HCT116 (cell line): Measurements from ENCODE around the gene NSF. TPM values are rescaled to one million over a fixed set of nuclear protein-coding genes. Genes with fewer than 3 reads are reported as not detected.

Experiments used
- ATAC-seq: fragments of 200-7000 bp; cut with Tn5 transposase; 2 replicates; pipeline ENCODE4 v1.9.1; 2020; ENCODE audit warnings: mild to moderate bottlenecking, moderate library complexity
- BruUV-seq: library from RNA; stranded (reverse); fragments of 400-500 nt; replicated peaks from 2 replicates; lab custom pipeline; 2021; lab: Mats Ljungman, UMichigan
- CTCF ChIA-PET: fragments of 300-600 bp; sonication (Branson Sonifier 250); formaldehyde crosslinking; loops from one replicate; lab custom pipeline; 2021; ENCODE audit warnings: antibody characterized with exemption; lab: Charles Lee
- POLR2A ChIA-PET: fragments of 300-600, 350-600 bp; sonication (Branson Sonifier 250); formaldehyde crosslinking; loops from one replicate; lab custom pipeline; 2021; ENCODE audit warnings: antibody characterized with exemption; lab: Charles Lee
- RAD21 ChIA-PET, 2 experiments: fragments of 300-600 bp; sonication (Branson Sonifier 250); formaldehyde crosslinking; loops; one replicate each; lab custom pipeline; 2023; ENCODE audit warnings: low total read pairs in 2 of 2; ENCODE audit not compliant: uncharacterized antibody in 2 of 2, unreplicated experiment in 2 of 2, low non-redundant PET in 1 of 2; lab: Charles Lee
- DNase-seq: peaks from one replicate; pipeline ENCODE4 v3.0.0-alpha.2; 2010; ENCODE audit warnings: low read depth, low spot score
- H2AFZ ChIP-seq: fragments of 200-600 bp; shearing (Covaris generic), sonication (generic); 2 replicates; pipeline ENCODE4 v1.6.1; 2017; ENCODE audit warnings: low read depth, mixed run types, mixed read lengths, antibody characterized with exemption, low read length; ENCODE audit not compliant: poor library complexity, severe bottlenecking
- H3K27ac ChIP-seq: 2 replicates; pipeline ENCODE4 v1.5.1; 2012; ENCODE audit warnings: low read depth, low read length
- H3K27me3 ChIP-seq: fragments of 200-600 bp; sonication (generic); 2 replicates; pipeline ENCODE4 v1.6.1; 2016; ENCODE audit warnings: mixed run types, low read length, mixed read lengths; ENCODE audit not compliant: insufficient read depth
- H3K36me3 ChIP-seq, 2 experiments: fragments of 200-500 bp in 1 of 2; fragments of 200-600 bp in 1 of 2; sonication (Bioruptor generic) in 1 of 2; sonication (generic) in 1 of 2; 2 replicates each; pipeline versions ENCODE4 v1.5.1 to v1.6.1; 2014 to 2016; ENCODE audit warnings: low read length in 2 of 2, inconsistent platforms in 1 of 2, mixed read lengths in 1 of 2, mixed run types in 1 of 2; ENCODE audit not compliant: insufficient read depth in 2 of 2, control insufficient read depth in 1 of 2
- H3K4me1 ChIP-seq, 2 experiments: fragments of 200-600 bp in 1 of 2; sonication (generic) in 1 of 2; 2 replicates each; pipeline versions ENCODE4 v1.5.1 to v1.6.1; 2012 to 2017; ENCODE audit warnings: low read length in 2 of 2, inconsistent platforms in 1 of 2, mild to moderate bottlenecking in 1 of 2, mixed read lengths in 1 of 2, mixed run types in 1 of 2, moderate library complexity in 1 of 2; ENCODE audit not compliant: insufficient read depth in 2 of 2, control insufficient read depth in 1 of 2
- H3K4me2 ChIP-seq: fragments of 200-600 bp; sonication (generic); 2 replicates; pipeline ENCODE4 v1.6.1; 2017; ENCODE audit warnings: mixed run types, low read length, mixed read lengths
- H3K4me3 ChIP-seq, 2 experiments: fragments of 200-600 bp in 1 of 2; sonication (generic) in 1 of 2; replicated peaks in 1 of 2; 2 replicates each; pipeline ENCODE4 v1.5.1; 2011 to 2016; ENCODE audit warnings: low read length in 2 of 2, control low read depth in 1 of 2, low read depth in 1 of 2, mild to moderate bottlenecking in 1 of 2, mixed read lengths in 1 of 2, mixed run types in 1 of 2
- H3K79me2 ChIP-seq: fragments of 200-600 bp; sonication (generic); 2 replicates; pipeline ENCODE4 v1.6.1; 2017; ENCODE audit warnings: mild to moderate bottlenecking, mixed run types, low read length, moderate library complexity, mixed read lengths; ENCODE audit not compliant: insufficient read depth
- H3K9ac ChIP-seq: fragments of 200-600 bp; sonication (generic); 2 replicates; pipeline ENCODE4 v1.6.1; 2016; ENCODE audit warnings: low read length, mixed read lengths
- H3K9me2 ChIP-seq: fragments of 200-600 bp; sonication (generic), shearing (Covaris generic); 2 replicates; pipeline ENCODE4 v1.6.1; 2017; ENCODE audit warnings: mixed run types, mild to moderate bottlenecking, moderate library complexity; ENCODE audit not compliant: insufficient read depth
- H3K9me3 ChIP-seq, 2 experiments: fragments of 200-500 bp in 1 of 2; fragments of 200-600 bp in 1 of 2; sonication (Bioruptor generic) in 1 of 2; sonication (generic) in 1 of 2; 2 replicates each; pipeline ENCODE4 v1.6.1; 2014 to 2017; ENCODE audit warnings: low read length in 2 of 2, mixed read lengths in 2 of 2, inconsistent platforms in 1 of 2, low read depth in 1 of 2, mild to moderate bottlenecking in 1 of 2, mixed run types in 1 of 2, moderate library complexity in 1 of 2; ENCODE audit not compliant: control insufficient read depth in 1 of 2, insufficient read depth in 1 of 2
- H4K20me1 ChIP-seq: fragments of 200-600 bp; sonication (generic), shearing (Covaris generic); 2 replicates; pipeline ENCODE4 v1.6.1; 2017; ENCODE audit warnings: mixed run types, mild to moderate bottlenecking, moderate library complexity; ENCODE audit not compliant: insufficient read depth
- CEBPB ChIP-seq: IDR thresholded peaks from 2 replicates; pipeline ENCODE4 v1.6.1; 2012; ENCODE audit warnings: low read depth
- EGR1 ChIP-seq: IDR thresholded peaks from 2 replicates; pipeline ENCODE4 v1.6.1; 2012; ENCODE audit warnings: low read depth
- ELF1 ChIP-seq: IDR thresholded peaks from 2 replicates; pipeline ENCODE4 v1.6.1; 2012; ENCODE audit warnings: low read depth, borderline replicate concordance
- EZH2 ChIP-seq: fragments of 200-600 bp; sonication (generic); IDR thresholded peaks from 2 replicates; pipeline ENCODE4 v1.6.1; 2017; ENCODE audit warnings: antibody characterized with exemption, mixed run types
- EZH2phosphoT487 ChIP-seq: fragments of 200-600 bp; IDR thresholded peaks from 2 replicates; pipeline ENCODE4 v1.6.1; 2018; ENCODE audit warnings: antibody characterized with exemption, borderline replicate concordance
- FOSL1 ChIP-seq: IDR thresholded peaks from 2 replicates; pipeline ENCODE4 v1.6.1; 2012; ENCODE audit warnings: low read depth
- JUND ChIP-seq: IDR thresholded peaks from 2 replicates; pipeline ENCODE4 v1.6.1; 2012
- POLR2A ChIP-seq: IDR thresholded peaks from 2 replicates; pipeline ENCODE4 v1.7.0; 2011; ENCODE audit warnings: borderline replicate concordance; ENCODE audit not compliant: insufficient read depth, insufficient read length; ENCODE audit errors: extremely low read depth
- RAD21 ChIP-seq: IDR thresholded peaks from 2 replicates; pipeline ENCODE4 v1.6.1; 2012; ENCODE audit warnings: low read depth, mild to moderate bottlenecking
- SIN3A ChIP-seq: IDR thresholded peaks from 2 replicates; pipeline ENCODE4 v1.6.1; 2012; ENCODE audit warnings: low read depth
- SRF ChIP-seq: IDR thresholded peaks from 2 replicates; pipeline ENCODE4 v1.6.1; 2012; ENCODE audit warnings: low read depth
- TCF7L2 ChIP-seq: IDR thresholded peaks from 2 replicates; pipeline ENCODE4 v1.7.0; 2011; ENCODE audit warnings: borderline replicate concordance, inconsistent platforms; ENCODE audit not compliant: insufficient read depth, insufficient read length; ENCODE audit errors: extremely low read depth
- ZNF274 ChIP-seq: fragments of 200-500 bp; sonication (Bioruptor generic); IDR thresholded peaks from 2 replicates; pipeline ENCODE4 v1.6.1; 2014; ENCODE audit warnings: mild to moderate bottlenecking, low read depth, low read length, inconsistent platforms
- intact Hi-C: fragments of 100-400 bp; cut with micrococcal nuclease; formaldehyde crosslinking; loops from 2 replicates; pipeline ENCODE4 v1.10.0; 2022
- total RNA-seq: library from RNA; stranded (reverse); gene quantifications from one replicate; pipeline ENCODE4 v1.2.1, GENCODE V29; 2021; ENCODE audit not compliant: unreplicated experiment
- TF ChIP-seq, protein P1 (sequence below): IDR thresholded peaks from 2 replicates; pipeline ENCODE4 v1.6.1; 2011; ENCODE audit warnings: mild to moderate bottlenecking, low read length, moderate library complexity; ENCODE audit not compliant: insufficient replicate concordance; ENCODE audit errors: extremely low read depth

NSF gene
- total RNA-seq, 1 experiment from 2014 or later: 61.1 TPM

GRCh38 chr17:46800573-46800972, 210.1 kb downstream of the NSF start:
- no peaks in the 10 kb centered on the region for H3K27me3 ChIP-seq
- RAD21 ChIA-PET: no interaction called here
- CTCF ChIA-PET: no interaction called here
- no peak overlapping the region for H3K4me3 ChIP-seq
- H3K9me2 ChIP-seq: no peaks in the 10 kb centered on the region
- POLR2A ChIA-PET: no interaction called here
- H3K79me2 ChIP-seq: no peaks in the 10 kb centered on the region
- H3K4me1 ChIP-seq: peaks cover 10 to 11% of the 10 kb centered on the region in 2 experiments
- no peak for ATAC-seq
- no peak overlapping the region for H3K9ac ChIP-seq
- intact Hi-C loops: loop anchor here (2.0 kb wide), 1 partner anchor 14 kb away; no protein-coding TSS in a partner anchor
- no peak overlapping the region for H3K4me2 ChIP-seq
- H3K9me3 ChIP-seq: no peaks in the 10 kb centered on the region
- no peak for DNase-seq
- H3K27ac ChIP-seq: no peak overlapping the region
- BruUV-seq: no TSS peak
- TF ChIP-seq EGR1 (no peak), FOSL1 (no peak), EZH2 (no peak), CEBPB (no peak), ELF1 (no peak), TCF7L2 (no peak), SRF (no peak), EZH2phosphoT487 (no peak), POLR2A (no peak), RAD21 (no peak), SIN3A (no peak), ZNF274 (no peak), JUND (no peak)
- TF ChIP-seq, protein P1, sequence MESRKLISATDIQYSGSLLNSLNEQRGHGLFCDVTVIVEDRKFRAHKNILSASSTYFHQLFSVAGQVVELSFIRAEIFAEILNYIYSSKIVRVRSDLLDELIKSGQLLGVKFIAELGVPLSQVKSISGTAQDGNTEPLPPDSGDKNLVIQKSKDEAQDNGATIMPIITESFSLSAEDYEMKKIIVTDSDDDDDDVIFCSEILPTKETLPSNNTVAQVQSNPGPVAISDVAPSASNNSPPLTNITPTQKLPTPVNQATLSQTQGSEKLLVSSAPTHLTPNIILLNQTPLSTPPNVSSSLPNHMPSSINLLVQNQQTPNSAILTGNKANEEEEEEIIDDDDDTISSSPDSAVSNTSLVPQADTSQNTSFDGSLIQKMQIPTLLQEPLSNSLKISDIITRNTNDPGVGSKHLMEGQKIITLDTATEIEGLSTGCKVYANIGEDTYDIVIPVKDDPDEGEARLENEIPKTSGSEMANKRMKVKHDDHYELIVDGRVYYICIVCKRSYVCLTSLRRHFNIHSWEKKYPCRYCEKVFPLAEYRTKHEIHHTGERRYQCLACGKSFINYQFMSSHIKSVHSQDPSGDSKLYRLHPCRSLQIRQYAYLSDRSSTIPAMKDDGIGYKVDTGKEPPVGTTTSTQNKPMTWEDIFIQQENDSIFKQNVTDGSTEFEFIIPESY: no peak
- no peaks in the 10 kb centered on the region for H3K36me3 ChIP-seq
- no peaks in the 10 kb centered on the region for H4K20me1 ChIP-seq
- H2AFZ ChIP-seq: no peak overlapping the region
